HEK293 (cell line): Measurements from ENCODE around the gene C9orf43.

Experiments used
- CTCF ChIA-PET: fragments of 350-600 bp; formaldehyde crosslinking; extraction: SDS; loops from one replicate; lab custom pipeline; 2021; ENCODE audit warnings: antibody characterized with exemption; lab: Yijun Ruan, JAX
- POLR2A ChIA-PET: fragments of 300-600 bp; formaldehyde crosslinking; extraction: SDS; loops from one replicate; lab custom pipeline; 2020; ENCODE audit warnings: antibody characterized with exemption, inconsistent platforms; lab: Yijun Ruan, JAX
- H3K27ac ChIP-seq: fragments of 200-500 bp; sonication (Bioruptor generic); 2 replicates; pipeline ENCODE4 v1.5.1; 2014; ENCODE audit warnings: low read depth, low read length, control low read depth, inconsistent platforms; ENCODE audit errors: extremely low read depth
- H3K36me3 ChIP-seq, 2 experiments: fragments of 200-500 bp in 1 of 2; sonication (Bioruptor generic) in 1 of 2; 1 replicate in 1 of 2; 2 replicates in 1 of 2; pipeline ENCODE4 v1.5.1; 2014 to 2017; ENCODE audit warnings: inconsistent platforms in 2 of 2, low read length in 2 of 2; ENCODE audit not compliant: control insufficient read depth in 2 of 2, insufficient read depth in 1 of 2
- H3K4me1 ChIP-seq: fragments of 200-500 bp; sonication (Bioruptor generic); 2 replicates; pipeline ENCODE4 v1.5.1; 2014; ENCODE audit warnings: mild to moderate bottlenecking, low read length, inconsistent platforms; ENCODE audit not compliant: control insufficient read depth, insufficient read depth
- H3K4me3 ChIP-seq: 2 replicates; pipeline ENCODE4 v1.5.1; 2011; ENCODE audit warnings: low read depth, mild to moderate bottlenecking, control low read depth, low read length, moderate library complexity
- H3K9me3 ChIP-seq: fragments of 200-500 bp; sonication (Bioruptor generic); 2 replicates; pipeline ENCODE4 v1.5.1; 2014; ENCODE audit warnings: low read depth, low read length, inconsistent platforms; ENCODE audit not compliant: control insufficient read depth, insufficient read depth
- BCL11A ChIP-seq: fragments of 450-650 bp; formaldehyde crosslinking; IDR thresholded peaks from 2 replicates; pipeline ENCODE4 v1.5.1; 2016; ENCODE audit warnings: low read depth, missing biosample characterization, missing genetic modification characterization
- PRDM1 ChIP-seq: fragments of 450-650 bp; formaldehyde crosslinking; IDR thresholded peaks from 2 replicates; pipeline ENCODE4; 2016; ENCODE audit warnings: missing biosample characterization, missing genetic modification characterization
- SALL2 ChIP-seq: fragments of 450-650 bp; formaldehyde crosslinking; IDR thresholded peaks from 2 replicates; pipeline ENCODE4 v1.5.0; 2017; ENCODE audit warnings: missing biosample characterization, mild to moderate bottlenecking, missing genetic modification characterization, borderline replicate concordance
- SETDB1 ChIP-seq: IDR thresholded peaks from one replicate; pipeline ENCODE4 v1.6.1; 2017; ENCODE audit warnings: mild to moderate bottlenecking, low read length, moderate library complexity, mixed read lengths; ENCODE audit not compliant: insufficient read length
- ZBTB11 ChIP-seq: fragments of 450-650 bp; formaldehyde crosslinking; conservative IDR thresholded peaks from 2 replicates; pipeline ENCODE4 v1.5.1; 2016; ENCODE audit warnings: low read depth, missing biosample characterization, missing genetic modification characterization
- ZNF140 ChIP-seq: fragments of 450-650 bp; formaldehyde crosslinking; IDR thresholded peaks from 2 replicates; pipeline ENCODE4 v1.5.1; 2016; ENCODE audit warnings: missing biosample characterization, missing genetic modification characterization
- ZNF202 ChIP-seq: fragments of 450-650 bp; formaldehyde crosslinking; IDR thresholded peaks from 2 replicates; pipeline ENCODE4 v1.5.1; 2016; ENCODE audit warnings: missing biosample characterization, missing genetic modification characterization, borderline replicate concordance
- ZNF221 ChIP-seq: fragments of 450-650 bp; formaldehyde crosslinking; IDR thresholded peaks from 2 replicates; pipeline ENCODE4 v1.5.1; 2017; ENCODE audit warnings: missing biosample characterization, missing genetic modification characterization, borderline replicate concordance
- ZNF239 ChIP-seq: fragments of 450-650 bp; formaldehyde crosslinking; IDR thresholded peaks from 2 replicates; pipeline ENCODE4 v1.5.1; 2016; ENCODE audit warnings: missing biosample characterization, missing genetic modification characterization
- ZNF248 ChIP-seq: fragments of 450-650 bp; formaldehyde crosslinking; IDR thresholded peaks from 2 replicates; pipeline ENCODE4 v1.5.1; 2017; ENCODE audit warnings: missing biosample characterization, missing genetic modification characterization
- ZNF311 ChIP-seq: fragments of 450-650 bp; formaldehyde crosslinking; IDR thresholded peaks from 2 replicates; pipeline ENCODE4 v1.5.1; 2017; ENCODE audit warnings: missing biosample characterization, missing genetic modification characterization, borderline replicate concordance
- ZNF366 ChIP-seq: fragments of 450-650 bp; formaldehyde crosslinking; conservative IDR thresholded peaks from 2 replicates; pipeline ENCODE4 v1.5.1; 2016; ENCODE audit warnings: missing biosample characterization, missing genetic modification characterization
- ZNF501 ChIP-seq: fragments of 450-650 bp; formaldehyde crosslinking; IDR thresholded peaks from 2 replicates; pipeline ENCODE4 v1.5.1; 2016; ENCODE audit warnings: missing biosample characterization, missing genetic modification characterization
- ZNF510 ChIP-seq: fragments of 450-650 bp; formaldehyde crosslinking; IDR thresholded peaks from 2 replicates; pipeline ENCODE4 v1.5.1; 2018; ENCODE audit warnings: mild to moderate bottlenecking, missing genetic modification characterization, missing biosample characterization; ENCODE audit not compliant: insufficient replicate concordance
- ZNF514 ChIP-seq: fragments of 450-650 bp; formaldehyde crosslinking; IDR thresholded peaks from 2 replicates; pipeline ENCODE4 v1.5.1; 2016; ENCODE audit warnings: missing biosample characterization, missing genetic modification characterization
- ZNF558 ChIP-seq: fragments of 450-650 bp; formaldehyde crosslinking; IDR thresholded peaks from 2 replicates; pipeline ENCODE4 v1.5.1; 2016; ENCODE audit warnings: missing biosample characterization, missing genetic modification characterization
- ZNF560 ChIP-seq: fragments of 450-650 bp; formaldehyde crosslinking; IDR thresholded peaks from 2 replicates; pipeline ENCODE4 v1.5.1; 2017; ENCODE audit warnings: missing biosample characterization, missing genetic modification characterization, borderline replicate concordance
- ZNF580 ChIP-seq: fragments of 450-650 bp; formaldehyde crosslinking; IDR thresholded peaks from 2 replicates; pipeline ENCODE4 v1.5.1; 2016; ENCODE audit warnings: missing biosample characterization, missing genetic modification characterization
- ZNF585B ChIP-seq: fragments of 450-650 bp; formaldehyde crosslinking; IDR thresholded peaks from 2 replicates; pipeline ENCODE4 v1.5.1; 2016; ENCODE audit warnings: missing biosample characterization, missing genetic modification characterization
- ZNF610 ChIP-seq: fragments of 450-650 bp; formaldehyde crosslinking; IDR thresholded peaks from 2 replicates; pipeline ENCODE4 v1.5.1; 2016; ENCODE audit warnings: missing biosample characterization, missing genetic modification characterization, borderline replicate concordance
- ZNF776 ChIP-seq: fragments of 450-650 bp; formaldehyde crosslinking; IDR thresholded peaks from 2 replicates; pipeline ENCODE4 v1.5.0; 2017; ENCODE audit warnings: missing biosample characterization, missing genetic modification characterization, borderline replicate concordance
- ZSCAN16 ChIP-seq: fragments of 450-650 bp; formaldehyde crosslinking; IDR thresholded peaks from 2 replicates; pipeline ENCODE4 v1.5.1; 2016; ENCODE audit warnings: missing biosample characterization, missing genetic modification characterization
- TF ChIP-seq, protein P1 (sequence below): fragments of 450-650 bp; formaldehyde crosslinking; IDR thresholded peaks from 2 replicates; pipeline ENCODE4 v1.5.1; 2016; ENCODE audit warnings: missing biosample characterization, missing genetic modification characterization, borderline replicate concordance
- TF ChIP-seq, protein P2 (sequence below): fragments of 450-650 bp; formaldehyde crosslinking; IDR thresholded peaks from 2 replicates; pipeline ENCODE4 v1.5.1; 2016; ENCODE audit warnings: missing biosample characterization, missing genetic modification characterization

Gene C9orf43

DNA sequence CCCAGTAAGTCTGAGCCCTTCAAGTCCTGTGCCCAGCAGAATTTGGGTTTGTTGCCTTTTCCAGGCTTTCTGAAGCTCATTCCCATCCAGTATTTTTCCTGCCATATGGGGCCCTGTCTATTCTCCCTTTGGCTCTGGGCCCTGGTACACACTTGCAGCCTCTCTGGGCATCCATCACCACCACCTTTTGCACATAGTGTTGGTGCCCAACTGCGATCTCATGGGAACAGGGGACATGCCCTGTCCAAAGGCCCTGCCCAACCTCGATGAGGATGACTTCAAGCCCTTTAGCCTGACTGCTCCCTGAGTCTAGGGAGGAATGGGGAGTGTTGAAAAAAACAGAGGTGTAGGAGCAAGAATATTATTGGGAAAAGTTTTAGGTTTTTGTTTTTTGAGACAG is 64.5 kb downstream of the C9orf43 start (continued):
- no peak for TF ChIP-seq ZNF580 (tag by site-specific recombination)
- TF ChIP-seq ZNF248 (tag by site-specific recombination) = no peak
- no peak for TF ChIP-seq BCL11A (tag by site-specific recombination)
- no peak for TF ChIP-seq ZNF514
- no peak for TF ChIP-seq ZNF510 (tag by site-specific recombination)
- no peak for TF ChIP-seq ZNF221 (tag by site-specific recombination)
- TF ChIP-seq SETDB1 = no peak
- TF ChIP-seq, protein P1, sequence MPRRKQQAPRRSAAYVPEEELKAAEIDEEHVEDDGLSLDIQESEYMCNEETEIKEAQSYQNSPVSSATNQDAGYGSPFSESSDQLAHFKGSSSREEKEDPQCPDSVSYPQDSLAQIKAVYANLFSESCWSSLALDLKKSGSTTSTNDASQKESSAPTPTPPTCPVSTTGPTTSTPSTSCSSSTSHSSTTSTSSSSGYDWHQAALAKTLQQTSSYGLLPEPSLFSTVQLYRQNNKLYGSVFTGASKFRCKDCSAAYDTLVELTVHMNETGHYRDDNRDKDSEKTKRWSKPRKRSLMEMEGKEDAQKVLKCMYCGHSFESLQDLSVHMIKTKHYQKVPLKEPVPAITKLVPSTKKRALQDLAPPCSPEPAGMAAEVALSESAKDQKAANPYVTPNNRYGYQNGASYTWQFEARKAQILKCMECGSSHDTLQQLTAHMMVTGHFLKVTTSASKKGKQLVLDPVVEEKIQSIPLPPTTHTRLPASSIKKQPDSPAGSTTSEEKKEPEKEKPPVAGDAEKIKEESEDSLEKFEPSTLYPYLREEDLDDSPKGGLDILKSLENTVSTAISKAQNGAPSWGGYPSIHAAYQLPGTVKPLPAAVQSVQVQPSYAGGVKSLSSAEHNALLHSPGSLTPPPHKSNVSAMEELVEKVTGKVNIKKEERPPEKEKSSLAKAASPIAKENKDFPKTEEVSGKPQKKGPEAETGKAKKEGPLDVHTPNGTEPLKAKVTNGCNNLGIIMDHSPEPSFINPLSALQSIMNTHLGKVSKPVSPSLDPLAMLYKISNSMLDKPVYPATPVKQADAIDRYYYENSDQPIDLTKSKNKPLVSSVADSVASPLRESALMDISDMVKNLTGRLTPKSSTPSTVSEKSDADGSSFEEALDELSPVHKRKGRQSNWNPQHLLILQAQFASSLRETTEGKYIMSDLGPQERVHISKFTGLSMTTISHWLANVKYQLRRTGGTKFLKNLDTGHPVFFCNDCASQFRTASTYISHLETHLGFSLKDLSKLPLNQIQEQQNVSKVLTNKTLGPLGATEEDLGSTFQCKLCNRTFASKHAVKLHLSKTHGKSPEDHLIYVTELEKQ = no peak

GRCh38 chr9:113475992-113476391 is 65.4 kb downstream of the C9orf43 start:
- TF ChIP-seq ZNF560 (tag by site-specific recombination) (no peak), ZNF202 (tag by site-specific recombination) (no peak), ZNF239 (tag by site-specific recombination) (no peak)
- TF ChIP-seq, protein P2, sequence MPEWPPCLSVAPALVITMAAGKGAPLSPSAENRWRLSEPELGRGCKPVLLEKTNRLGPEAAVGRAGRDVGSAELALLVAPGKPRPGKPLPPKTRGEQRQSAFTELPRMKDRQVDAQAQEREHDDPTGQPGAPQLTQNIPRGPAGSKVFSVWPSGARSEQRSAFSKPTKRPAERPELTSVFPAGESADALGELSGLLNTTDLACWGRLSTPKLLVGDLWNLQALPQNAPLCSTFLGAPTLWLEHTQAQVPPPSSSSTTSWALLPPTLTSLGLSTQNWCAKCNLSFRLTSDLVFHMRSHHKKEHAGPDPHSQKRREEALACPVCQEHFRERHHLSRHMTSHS (tag by site-specific recombination) = no peak
- TF ChIP-seq, all 188 proteins: peak for 0
- ChIA-PET CTCF (interaction anchor here (1.6 kb wide), 1 partner anchor 182 kb away, joined by 3 read pairs; no protein-coding TSS in a partner anchor), POLR2A (no interaction called here)
- Histone ChIP-seq H3K27ac (no peak overlapping the region), H3K4me3 (no peak overlapping the region), H3K9me3 (no peaks in the 10 kb centered on the region), H3K36me3 (no peaks in the 10 kb centered on the region), H3K4me1 (no peaks in the 10 kb centered on the region)

- POLR2A ChIA-PET = no interaction called here
- no peak for TF ChIP-seq ZNF558 (tag by site-specific recombination)
- no peak for TF ChIP-seq ZNF366 (tag by site-specific recombination)
- TF ChIP-seq ZNF585B = no peak
- no peak for TF ChIP-seq SALL2 (tag by site-specific recombination)
- no peak for TF ChIP-seq ZNF311
- no peak for TF ChIP-seq ZNF610 (tag by site-specific recombination)
- no peak for TF ChIP-seq ZNF776
- no peak for TF ChIP-seq ZNF140 (tag by site-specific recombination)
- TF ChIP-seq ZNF501 (tag by site-specific recombination) = no peak
- TF ChIP-seq PRDM1 (tag by site-specific recombination) = no peak
- TF ChIP-seq ZBTB11 (tag by site-specific recombination) = no peak
- no peak for TF ChIP-seq ZSCAN16 (tag by site-specific recombination)
- TF ChIP-seq, all 188 proteins: peak for 0
- H3K36me3 ChIP-seq = no peaks in the 10 kb centered on the region
Measured at GRCh38 chr9:113476511-113476916, 66.0 kb downstream of the C9orf43 start.

More at GRCh38 chr9:113476511-113476916, 66.0 kb downstream of the C9orf43 start:
- H3K4me3 ChIP-seq = no peak overlapping the region
- CTCF ChIA-PET = interaction anchor here (1.6 kb wide), 1 partner anchor 182 kb away, joined by 3 read pairs; no protein-coding TSS in a partner anchor
- H3K9me3 ChIP-seq = no peaks in the 10 kb centered on the region
- H3K4me1 ChIP-seq = no peaks in the 10 kb centered on the region
- H3K27ac ChIP-seq = no peak overlapping the region
